Measurements from ENCODE around the gene SLC35F5.
"Not testable (repeated sequence)": the region's sequence is repeated elsewhere in the genome, so short reads cannot be mapped to it uniquely, and the experiment has no call there.

SLC35F5 gene

DNA sequence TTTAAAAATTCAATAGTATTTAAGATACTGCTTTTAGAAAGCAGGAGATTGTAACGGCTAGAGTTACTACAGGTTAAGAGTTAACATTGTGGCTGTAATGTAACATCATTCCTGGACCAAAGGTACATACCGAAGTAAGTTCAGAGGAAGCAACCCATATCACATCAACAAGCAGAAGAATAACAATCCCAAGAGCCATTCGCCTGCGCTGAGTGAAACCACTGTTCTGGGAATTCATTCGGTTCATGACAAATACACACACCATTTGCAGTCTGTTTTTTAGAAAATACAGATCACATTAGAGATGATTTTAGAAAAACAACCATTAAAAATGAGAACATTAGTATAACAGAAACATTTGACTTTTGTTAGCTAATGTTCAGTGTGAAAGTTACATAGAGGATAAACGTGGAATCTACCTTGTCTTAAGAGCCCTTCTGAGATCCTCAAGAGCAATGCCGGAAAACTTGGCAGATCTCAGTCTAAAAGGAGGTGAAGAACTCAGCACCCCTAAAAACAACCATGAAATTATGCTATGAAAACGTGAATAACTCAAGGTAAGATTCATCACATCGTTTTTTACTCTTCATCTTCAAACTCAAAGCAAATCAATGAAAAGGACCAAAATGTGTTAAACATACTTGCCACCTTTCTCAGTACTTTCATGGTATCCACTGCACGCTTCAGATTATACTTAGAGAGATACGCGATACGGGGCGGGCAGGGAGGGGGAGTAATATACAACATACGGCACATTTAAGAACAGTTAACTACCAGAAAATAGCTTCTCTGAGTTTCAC, 1.2 kb downstream of the SLC35F5 start:
- DNase-seq: no peak

DNA sequence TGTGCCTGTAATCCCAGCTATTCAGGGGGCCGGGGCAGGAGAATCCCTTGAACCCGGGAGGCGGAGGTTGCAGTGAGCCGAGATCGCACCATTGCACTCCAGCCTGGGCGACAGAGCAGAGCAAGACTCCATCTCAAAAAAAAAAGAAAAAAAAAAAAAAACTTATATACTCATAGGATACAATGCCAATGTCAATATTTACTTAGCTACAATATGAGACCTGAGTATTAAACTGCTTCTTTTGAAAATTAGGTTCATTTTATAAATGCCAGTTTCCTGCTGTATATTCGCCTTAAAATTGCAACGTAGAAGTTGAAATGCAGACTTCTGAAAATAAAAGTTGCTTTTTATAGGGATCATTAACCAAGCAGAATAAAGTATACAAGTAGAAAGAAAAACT, 2.3 kb downstream of the SLC35F5 start:
- no peak for DNase-seq

DNA sequence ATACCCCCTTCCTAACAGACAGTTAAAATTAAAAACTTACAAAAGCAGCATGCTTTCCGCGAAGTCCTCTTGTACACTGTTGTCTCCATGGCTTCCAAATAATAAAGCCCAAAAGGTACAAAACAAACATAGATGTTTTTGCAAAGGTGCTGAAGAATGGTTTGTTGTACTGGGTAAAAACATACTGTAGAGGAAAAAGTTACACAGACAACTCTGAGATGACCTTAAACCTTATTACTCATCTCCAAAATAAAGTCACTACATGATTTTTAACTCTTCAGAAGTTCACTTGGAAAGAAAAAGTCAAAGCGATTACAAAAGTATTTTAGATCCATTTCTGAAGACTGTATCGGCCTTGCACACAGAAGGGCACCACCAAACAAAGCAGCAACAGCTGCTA, 6.1 kb downstream of the SLC35F5 start:
- DNase-seq: no peak

DNA sequence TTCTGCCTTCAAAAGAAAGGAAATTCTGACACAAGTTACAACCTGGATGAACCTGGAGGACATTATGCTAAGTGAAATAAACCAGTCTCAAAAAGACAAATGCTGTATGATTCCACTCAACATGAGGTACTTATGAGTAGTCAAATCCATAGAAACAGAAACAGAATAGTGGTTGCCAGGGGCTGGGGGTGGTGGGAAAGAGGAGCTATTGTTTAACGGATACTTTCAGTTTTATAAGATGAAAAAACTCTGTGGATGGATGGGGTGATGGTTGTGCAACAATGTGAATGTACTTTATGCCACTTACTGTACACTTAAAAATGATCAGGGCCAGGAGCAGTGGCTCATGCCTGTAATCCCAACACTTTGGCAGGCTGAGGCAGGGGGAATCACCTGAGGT, 15.4 kb downstream of the SLC35F5 start:
- DNase-seq: no peak

DNA sequence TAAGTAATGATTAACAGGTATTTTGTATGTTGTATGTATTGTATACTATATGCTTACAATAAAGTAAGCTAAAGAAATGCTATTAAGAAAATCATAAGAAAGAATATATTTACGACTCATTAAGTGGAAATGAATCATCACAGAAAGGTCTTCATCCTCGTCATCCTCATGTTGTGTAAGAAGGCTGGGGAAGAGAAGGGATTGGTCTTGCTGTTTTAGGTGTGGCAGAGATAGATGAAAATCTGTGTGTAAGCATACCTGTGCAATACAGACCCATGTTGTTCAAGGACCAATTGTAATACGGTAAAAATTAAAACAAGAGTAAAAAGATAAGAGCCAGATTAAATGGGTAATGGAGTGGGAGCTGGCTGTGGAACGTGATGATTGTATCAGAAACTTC, 16.6 kb downstream of the SLC35F5 start:
- DNase-seq: no peak

DNA sequence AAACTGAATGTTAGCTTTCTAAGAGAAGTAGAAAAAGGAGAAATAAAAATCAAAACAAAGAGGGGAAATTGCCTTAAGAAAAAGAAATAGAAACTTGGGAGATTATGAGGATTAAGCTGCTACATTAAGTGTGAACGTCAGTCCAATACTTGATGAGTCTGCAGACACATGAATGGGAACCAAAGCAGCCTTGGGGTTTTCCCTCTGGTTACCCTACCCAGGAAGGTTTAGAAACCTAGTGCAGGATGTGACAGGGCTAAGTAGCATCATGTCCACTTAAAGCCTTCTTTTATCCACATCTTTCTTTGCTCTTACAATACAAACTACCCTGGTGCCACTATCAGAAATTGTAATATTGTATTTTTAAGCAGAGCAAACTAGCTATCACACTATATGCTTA, 22.3 kb downstream of the SLC35F5 start:
- DNase-seq: no peak

DNA sequence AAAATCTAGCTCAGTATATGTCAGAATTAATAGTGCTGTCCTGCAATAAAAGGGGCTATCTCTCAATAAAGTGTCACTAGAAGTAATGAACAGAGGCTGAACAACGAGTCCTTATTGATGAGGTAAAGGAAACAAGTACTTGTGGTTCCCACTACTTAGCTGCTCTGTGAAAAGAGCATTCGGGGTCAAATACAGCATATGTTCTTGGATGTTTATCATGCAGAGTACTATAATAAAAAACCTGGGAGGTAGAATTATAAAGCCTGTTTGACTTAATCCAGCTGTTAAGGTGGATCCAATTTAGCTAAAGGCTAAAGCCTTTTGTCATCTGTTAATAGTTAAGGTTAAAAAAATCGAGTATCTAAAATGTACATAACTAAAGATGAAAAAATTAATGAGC, 32.4 kb downstream of the SLC35F5 start:
- no peak for DNase-seq

DNA sequence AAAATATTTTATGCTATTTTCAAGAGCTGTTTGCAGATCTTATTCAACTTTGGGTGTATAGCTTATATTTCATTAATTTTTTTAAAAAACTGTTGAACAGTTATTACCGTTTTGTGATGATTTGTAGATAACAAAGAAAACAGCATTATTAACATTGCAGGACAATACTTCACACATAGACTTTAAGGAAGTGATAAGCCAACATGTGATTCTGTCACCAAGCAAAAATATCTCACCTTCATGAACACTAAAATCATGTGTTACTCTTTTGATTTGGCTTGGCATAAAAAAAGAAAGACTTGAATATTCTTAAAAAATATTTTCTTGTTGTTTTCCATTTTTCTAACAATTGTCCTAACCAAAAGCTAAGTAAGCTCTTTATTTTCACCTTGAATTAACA, 33.0 kb downstream of the SLC35F5 start:
- no peak for DNase-seq

DNA sequence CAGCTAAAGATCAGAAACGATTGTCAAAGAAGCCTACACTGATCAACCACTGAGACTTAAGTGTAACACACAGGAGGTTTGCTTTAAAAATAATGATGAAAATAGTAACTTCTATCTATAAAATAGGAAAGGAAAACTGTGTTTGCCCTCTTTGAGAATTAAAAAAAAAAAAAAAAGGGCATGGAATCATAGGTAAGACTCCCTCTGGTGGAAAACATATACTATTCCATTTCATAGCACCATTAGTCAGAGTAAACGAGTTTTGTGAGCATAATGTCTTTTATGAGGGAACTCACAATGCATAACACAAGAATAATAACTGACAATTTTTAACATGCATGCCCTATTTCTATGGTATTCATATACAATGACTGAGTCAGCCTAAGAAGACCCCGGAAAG, 36.3 kb downstream of the SLC35F5 start:
- no peak for DNase-seq

DNA sequence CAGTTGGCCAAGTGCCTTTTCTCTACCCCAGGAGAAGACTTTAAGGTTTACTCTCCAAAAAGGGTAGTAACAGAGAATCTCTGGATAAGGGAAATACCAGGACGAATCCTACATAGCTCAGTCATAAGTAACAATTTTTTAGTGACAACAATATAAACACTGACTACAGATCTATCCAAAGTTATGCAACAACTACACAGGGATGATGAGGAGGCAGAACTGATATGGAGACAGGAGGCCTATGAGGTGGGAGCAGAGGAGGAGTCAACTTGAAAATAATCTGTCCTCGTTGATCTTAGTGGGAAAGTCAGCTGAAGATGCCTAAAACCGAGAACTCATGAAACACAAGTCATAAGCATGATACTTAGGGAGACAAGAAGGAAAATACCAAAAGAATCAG, 40.2 kb downstream of the SLC35F5 start:
- no peak for DNase-seq

DNA sequence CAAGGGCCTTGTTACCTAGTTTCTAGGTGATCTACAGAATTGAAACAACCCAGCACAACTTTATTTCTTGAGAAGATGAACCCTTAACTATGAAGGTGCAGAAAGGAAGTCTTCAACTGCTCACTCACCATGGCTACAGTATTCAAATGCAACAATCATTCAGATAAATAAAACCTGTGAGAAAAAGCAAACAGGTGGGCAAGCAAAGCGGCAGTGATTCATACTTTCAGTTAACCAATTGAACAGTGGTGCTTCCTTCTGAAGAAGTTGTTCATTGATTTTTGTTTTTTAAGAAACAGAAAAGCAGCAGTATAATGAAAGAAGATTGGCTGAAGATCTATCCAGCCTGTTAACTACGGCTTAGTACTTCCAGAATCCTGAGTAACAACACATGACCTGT, 43.5 kb downstream of the SLC35F5 start:
- no peak for DNase-seq

DNA sequence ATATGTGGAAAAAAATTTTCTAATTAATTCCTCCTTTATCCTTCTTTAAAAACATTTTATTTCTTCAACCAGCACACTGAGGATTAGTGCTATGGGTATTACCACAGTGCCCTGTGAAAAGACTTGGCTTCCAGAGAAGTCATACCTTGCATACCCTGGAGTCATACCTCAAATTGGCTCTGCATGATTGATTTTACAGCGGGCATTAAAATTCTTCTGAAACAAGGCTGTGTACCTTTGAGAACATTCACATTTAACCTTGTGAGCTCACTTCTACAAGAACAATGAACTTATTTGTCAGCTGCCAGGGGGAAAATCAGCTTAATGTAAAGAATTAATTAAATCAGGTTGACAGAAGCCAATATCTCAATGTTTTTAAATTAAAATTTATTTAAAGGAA, 44.6 kb downstream of the SLC35F5 start:
- no peak for DNase-seq

DNA sequence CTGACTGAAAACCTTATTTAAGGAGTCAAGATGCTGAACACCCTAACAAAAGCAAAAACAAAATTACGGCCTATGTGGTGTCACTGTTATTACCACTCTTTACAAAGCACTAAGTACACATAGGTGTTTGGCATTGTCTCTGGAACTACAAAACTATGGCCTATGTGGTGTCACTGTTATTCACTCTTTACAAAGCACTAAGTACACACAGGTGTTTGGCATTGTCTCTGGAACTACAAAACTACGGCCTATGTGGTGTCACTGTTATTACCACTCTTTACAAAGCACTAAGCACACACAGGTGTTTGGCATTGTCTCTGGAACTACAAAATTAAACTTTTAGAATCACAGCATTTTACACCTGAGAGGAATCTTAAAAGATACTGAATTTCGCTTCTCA, 47.4 kb downstream of the SLC35F5 start:
- no peak for DNase-seq

DNA sequence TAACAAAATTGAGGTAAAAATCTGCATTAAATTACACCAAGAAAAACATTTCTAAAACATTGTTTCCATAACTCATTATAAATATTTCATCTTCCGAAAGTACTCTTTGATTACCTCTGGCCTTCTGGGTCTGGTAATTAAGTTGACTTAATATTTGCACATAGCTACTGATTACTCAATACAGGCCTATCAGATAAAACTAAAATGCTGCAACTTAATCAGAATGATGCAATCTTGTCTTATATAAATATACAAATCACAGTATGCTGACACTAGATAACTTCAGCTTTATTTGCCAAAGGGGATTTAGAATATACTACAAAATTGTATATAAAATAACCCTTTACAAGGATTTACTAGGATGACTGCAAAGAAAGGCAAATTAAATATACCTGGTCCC, 49.3 kb downstream of the SLC35F5 start:
- DNase-seq: no peak

DNA sequence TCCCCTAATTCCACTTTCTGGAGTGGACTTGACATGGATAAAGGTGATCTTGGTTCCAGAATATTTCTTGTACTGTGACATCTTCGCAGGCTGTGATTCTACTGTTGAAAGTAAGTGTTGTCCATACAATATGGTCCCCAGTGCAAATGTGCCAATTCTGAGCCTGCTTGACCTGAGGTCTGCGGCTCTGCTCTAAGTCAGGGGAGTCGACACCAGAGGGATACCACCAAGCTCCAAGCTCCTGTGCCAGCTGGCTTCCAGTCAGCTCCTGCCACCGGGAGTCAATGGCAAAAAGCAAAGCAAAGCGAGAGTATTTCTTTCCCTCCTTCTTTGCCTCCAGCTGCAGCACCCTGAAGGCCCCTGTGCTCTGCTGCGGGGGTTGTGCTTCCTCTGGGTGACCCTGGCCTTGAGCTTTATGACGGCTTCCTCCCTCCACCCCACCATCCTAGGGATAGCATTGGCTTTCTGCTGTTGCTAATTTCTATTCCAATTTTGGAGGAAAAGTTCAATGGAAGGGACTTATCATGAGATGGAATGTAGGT, 50.4 kb downstream of the SLC35F5 start:
- no peak for DNase-seq

DNA sequence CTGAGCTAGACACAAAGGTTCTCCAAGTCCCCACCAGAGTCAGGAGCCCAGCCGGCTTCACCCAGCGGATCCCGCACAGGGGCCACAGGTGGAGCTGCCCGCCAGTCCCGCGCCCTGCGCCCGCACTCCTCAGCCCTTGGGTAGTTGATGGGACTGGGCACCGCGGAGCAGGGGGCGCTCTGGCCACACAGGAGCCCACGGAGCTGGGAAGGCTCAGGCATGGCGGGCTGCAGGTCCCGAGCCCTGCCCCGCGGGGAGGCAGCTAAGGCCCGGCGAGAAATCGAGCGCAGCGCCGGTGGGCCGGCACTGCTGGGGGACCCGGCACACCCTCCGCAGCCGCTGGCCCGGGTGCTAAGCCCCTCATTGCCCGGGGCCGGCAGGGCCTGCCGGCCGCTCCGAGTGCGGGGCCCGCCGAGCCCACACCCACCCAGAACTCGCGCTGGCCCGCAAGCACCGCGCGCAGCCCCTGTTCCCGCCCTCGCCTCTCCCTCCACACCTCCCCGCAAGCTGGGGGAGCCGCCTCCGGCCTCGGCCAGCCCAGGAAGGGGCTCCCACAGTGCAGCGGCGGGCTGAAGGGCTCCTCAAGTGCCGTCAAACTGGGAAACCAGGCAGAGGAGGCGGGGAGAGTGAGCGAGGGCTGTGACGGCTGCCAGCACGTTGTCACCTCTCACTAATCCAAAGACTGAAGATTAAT, 52.0 kb downstream of the SLC35F5 start:
- DNase-seq: not testable (repeated sequence)

DNA sequence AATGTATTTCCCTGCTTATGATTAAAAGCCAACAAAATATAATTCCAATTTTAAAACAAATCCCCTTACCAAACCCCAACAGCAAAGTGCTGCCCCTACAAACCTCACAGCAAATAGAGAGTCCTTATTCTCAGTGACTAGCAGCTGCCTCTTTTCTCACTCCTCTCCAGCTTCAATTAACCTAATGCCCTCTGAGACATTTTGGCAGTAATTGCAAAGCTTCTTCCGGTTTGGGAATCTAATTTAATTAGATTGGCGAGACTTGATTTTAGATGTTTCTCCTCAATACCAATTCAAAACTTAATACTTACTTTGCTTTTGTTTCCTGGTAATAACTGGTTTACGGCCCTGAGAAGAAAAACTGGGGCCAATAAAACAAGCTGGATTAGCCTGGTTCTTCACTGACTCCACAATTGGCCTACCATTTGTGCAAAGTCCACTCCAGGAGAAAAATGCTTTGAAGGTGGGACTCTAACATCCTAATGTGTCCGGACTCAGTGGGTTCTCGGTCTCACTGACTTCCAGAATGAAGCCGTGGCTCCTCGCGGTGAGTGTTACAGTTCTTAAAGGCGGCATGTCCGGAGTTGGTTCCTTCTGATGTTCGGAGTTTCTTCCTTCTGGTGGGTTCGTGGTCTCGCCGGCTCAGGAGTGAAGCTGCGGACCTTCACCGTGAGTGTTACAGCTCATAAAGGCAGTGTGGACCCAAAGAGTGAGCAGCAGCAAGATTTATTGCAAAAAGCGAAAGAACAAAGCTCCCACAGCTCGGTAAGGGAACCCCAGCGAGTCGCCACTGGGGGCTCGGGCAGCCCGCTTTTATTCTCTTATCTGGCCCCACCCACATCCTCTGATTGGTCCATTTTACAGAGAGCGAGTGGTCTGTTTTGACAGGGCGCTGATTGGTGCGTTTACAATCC, 52.8 kb downstream of the SLC35F5 start:
- no peak for DNase-seq

DNA sequence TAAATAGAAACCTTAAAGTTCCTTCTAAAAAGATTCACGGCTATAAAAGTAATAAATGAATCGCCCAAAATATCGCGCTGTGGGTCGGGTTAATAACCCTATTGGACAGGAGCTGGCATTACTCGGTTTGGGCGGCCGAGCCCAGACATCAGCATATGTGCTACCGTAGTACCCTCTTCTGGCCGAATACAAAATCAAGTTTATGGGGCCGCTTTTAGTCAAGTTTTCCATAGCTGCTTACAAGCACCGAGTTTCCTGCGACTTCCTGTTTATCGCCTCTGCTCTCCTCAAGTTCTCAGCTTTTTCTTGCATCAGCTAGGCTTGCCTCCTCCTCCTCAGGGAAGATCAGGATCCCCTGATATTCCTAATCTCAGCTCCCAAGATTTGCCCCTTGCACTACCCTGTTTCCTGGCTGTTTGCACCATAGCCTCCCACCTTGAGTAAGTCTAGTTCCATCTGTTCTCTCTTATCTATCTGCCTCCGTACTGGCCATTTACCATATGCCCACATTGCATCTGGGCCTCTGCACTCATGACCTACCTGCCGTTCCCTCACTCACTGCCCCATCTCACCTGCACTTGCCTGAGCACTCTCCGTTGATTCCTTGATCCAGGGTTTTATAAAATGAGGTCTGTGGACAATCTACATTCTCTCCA, 56.1 kb downstream of the SLC35F5 start:
- peak; percentile 53 for DNase-seq

DNA sequence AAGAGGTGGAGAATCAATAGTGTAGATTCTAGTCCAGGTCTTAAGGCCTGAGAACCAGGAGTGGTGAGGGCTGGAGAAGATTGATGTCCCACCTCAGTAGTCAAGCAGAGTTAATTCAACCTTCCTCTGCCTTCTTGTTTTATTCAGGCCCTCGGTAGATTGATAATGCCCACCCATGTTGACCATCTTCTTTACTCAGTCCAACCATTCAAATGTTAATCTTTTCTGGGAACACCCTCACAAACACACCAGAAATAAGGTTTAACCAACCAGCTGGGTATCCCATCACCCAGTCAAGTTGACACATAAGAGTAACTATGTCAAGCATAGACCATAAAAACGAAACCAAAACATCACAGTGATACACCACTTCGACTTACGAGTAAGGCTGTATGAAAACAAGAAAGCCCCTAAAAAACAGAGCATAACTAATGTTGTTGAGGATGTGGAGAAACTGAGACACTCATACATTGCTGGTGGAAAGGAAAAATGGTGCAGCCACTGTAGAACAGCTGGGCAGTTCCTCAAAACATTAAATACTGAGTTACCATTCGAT, 57.5 kb downstream of the SLC35F5 start:
- DNase-seq: no peak

DNA sequence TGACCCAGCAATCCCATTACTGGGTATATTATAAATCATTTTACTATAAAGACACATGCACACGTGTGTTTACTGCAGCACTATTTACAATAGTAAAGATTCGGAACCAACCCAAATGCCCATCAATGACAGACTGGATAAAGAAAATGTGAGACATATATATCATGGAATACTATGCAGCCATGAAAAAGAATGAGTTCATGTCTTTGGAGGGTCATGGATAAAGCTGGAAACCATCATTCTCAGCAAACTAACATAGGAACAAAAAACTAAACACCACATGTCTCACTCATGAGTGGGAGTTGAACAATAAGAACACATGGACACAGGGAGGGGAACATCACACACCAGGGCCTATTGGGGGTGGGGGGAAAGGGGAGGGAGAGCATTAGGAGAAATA, 58.2 kb downstream of the SLC35F5 start:
- not testable (repeated sequence) for DNase-seq

DNA sequence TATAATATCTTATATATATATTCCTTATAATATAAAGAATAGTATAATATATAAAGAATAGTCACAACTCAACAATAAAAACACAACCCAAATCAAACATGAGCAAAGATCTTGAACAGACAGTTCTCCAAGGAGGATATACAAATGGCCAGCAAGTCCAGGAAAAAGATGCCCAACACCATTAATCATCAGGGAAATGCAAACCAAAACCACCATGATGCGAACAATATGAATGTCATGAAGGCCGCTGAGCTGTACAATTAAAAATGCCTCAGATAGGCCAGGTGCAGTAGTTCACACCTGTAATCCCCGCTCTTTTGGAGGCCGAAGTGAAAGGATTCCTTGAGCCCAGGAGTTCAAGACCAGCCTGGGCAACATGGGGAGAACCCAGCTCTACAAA, 58.9 kb downstream of the SLC35F5 start:
- no peak for DNase-seq

DNA sequence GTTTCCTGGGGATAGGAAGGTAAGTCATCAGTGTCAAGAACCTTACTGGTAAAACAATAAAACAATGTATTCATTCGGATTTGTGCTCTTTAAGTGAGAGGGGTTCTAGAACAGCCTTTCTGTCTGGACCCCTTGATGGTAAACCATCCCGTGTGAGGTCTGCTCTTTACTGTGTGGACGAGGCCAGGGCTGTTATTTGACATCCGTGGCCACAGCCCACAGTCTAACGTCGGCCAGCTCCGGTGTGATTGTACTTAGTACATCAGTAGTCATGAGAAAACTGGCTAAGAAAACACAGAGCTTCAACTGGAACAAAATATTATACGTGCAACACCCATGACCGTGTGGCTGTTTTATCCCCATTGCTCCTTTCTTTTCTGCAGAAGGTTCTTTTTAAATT, 62.0 kb downstream of the SLC35F5 start:
- no peak for DNase-seq

Data from stimulated activated CD8-positive, alpha-beta memory T cell treated with anti-CD3 and anti-CD28 coated beads, Interleukin-4, amount 100 ng/mL, for 48 hours (primary cell).